ENCODE measurements around the gene PITHD1. TPM values are rescaled to one million over a fixed set of nuclear protein-coding genes. Genes with fewer than 3 reads are reported as not detected.

Gene PITHD1
- total RNA-seq, 3 donors from 2014 or later (not counting 1 experiment from before 2014, with no cell fraction given) = 73.2 to 84.1 (median 77.7) TPM

DNA sequence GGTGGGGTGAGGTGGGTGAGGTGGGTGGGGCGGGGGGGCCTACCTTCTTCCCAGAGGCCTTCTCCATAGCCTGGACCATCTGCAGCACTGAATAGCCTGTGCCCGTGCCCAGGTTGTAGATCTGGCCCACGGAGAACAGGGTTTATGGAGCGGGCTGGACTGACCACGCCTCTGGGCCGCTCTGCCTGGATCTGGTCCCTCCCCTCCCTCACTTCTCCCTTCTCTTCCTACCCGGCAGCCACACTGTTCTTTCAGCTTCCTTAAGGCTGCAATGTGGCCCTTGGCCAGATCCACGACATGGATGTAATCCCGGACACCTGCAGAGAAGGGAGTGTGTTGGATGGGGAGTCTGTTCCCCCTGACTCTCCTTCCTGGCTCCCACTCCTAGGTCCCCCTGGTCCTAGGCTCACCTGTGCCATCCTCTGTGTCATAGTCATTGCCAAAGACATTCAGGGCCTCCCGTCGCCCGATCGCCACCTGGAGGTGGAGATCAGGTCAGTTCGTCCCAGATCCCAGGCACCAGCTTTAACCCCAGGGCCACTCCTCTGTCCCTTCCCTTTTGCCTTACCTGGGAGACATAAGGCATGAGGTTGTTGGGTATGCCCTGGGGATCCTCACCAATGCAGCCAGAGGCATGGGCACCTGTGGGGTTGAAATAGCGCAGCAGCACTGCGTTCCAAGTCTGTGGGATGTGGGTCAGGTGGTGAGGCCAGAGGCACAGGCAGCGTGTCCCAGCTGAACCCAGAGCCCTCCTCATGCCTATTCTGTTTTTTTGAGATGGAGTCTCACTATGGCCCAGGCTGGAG lies 18.5 kb downstream of the PITHD1 start:
- WGBS (ENCODE audit: insufficient coverage) = 94% methylated on average over 13 of the region's 17 CpGs
- no peak for ATAC-seq
- no peaks in the 10 kb centered on the region for H3K36me3 Mint-ChIP-seq
- H3K9me3 ChIP-seq (ENCODE audit: control insufficient read depth, insufficient read depth, low read length) = no peaks in the 10 kb centered on the region
- peaks cover 46% of the 10 kb centered on the region for H3K4me1 ChIP-seq (ENCODE audit: control insufficient read depth, insufficient read depth, low read length)
- H3K36me3 ChIP-seq (ENCODE audit: control insufficient read depth, insufficient read depth, low read length) = peaks cover 28% of the 10 kb centered on the region
- peak overlapping the region in 1 of 2 donors; percentile 3 for H3K27ac Mint-ChIP-seq
- no peaks in the 10 kb centered on the region for H3K27me3 Mint-ChIP-seq (ENCODE audit: low read depth in 2 of 2)
- TF ChIP-seq, protein P1, sequence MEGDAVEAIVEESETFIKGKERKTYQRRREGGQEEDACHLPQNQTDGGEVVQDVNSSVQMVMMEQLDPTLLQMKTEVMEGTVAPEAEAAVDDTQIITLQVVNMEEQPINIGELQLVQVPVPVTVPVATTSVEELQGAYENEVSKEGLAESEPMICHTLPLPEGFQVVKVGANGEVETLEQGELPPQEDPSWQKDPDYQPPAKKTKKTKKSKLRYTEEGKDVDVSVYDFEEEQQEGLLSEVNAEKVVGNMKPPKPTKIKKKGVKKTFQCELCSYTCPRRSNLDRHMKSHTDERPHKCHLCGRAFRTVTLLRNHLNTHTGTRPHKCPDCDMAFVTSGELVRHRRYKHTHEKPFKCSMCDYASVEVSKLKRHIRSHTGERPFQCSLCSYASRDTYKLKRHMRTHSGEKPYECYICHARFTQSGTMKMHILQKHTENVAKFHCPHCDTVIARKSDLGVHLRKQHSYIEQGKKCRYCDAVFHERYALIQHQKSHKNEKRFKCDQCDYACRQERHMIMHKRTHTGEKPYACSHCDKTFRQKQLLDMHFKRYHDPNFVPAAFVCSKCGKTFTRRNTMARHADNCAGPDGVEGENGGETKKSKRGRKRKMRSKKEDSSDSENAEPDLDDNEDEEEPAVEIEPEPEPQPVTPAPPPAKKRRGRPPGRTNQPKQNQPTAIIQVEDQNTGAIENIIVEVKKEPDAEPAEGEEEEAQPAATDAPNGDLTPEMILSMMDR (IDR thresholded peaks at IDR 0.05) = no peak
- no peak overlapping the region for H3K4me3 ChIP-seq (ENCODE audit: low read length)
- peaks cover 20 to 53% of the 10 kb centered on the region in 2 donors for H3K4me1 Mint-ChIP-seq
- no peak overlapping the region for H3K4me3 Mint-ChIP-seq
- H3K9me3 Mint-ChIP-seq = no peaks in the 10 kb centered on the region
- H3K27me3 ChIP-seq (ENCODE audit: control insufficient read depth, insufficient read depth, low read length) = no peaks in the 10 kb centered on the region
- H3K27ac ChIP-seq (ENCODE audit: low read length) = no peak overlapping the region
- intact Hi-C loops (cut with micrococcal nuclease) = no loop called here
- no peak for DNase-seq

DNA sequence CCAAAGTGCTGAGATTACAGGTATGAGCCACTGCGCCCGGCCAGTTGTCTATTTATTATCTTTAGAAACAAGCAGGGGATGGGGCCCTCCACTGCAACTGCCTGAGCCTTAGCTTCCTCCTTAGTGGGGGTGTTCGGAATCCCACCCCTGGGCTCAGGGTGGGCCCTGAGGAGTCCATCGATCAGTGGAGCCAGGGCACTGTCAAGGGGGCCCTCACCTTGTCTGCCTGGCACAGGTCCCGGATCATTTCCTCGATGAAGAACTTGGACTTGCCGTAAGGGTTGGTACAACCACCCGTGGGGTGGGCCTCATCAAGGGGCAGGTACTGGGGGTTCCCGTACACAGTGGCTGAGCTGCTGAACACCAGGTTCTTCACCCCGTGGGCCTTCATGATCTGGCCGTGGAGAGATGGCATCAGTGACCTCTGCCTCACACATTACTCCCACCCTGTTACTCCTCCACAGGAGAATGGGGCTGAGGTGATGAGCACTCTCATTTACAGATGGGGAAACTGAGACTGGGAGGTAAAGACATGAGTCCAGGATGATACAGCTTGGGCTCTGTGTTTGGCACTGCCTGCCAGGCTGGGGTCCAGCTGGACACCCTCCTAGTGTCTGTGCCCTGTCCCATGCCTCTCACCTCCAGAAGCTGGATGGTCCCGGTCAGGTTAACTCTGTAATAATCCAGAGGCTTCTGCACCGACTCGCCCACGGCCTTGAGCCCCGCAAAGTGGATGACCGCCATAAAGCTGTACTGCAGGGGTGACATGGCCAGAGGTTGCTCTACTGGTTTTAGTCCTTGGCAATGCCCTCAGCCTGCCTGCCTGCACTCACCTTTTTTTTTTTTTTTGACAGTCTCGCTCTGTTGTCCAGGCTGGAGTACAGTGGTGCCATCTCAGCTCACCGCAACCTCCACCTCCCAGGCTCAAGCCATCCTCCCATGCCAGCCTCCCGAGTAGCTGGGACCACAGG lies 19.5 kb downstream of the PITHD1 start:
- Histone ChIP-seq H3K9me3 (ENCODE audit: control insufficient read depth, insufficient read depth, low read length) (no peaks in the 10 kb centered on the region), H3K27me3 (ENCODE audit: control insufficient read depth, insufficient read depth, low read length) (no peaks in the 10 kb centered on the region), H3K36me3 (ENCODE audit: control insufficient read depth, insufficient read depth, low read length) (peaks cover 27% of the 10 kb centered on the region), H3K4me3 (ENCODE audit: low read length) (no peak overlapping the region), H3K27ac (ENCODE audit: low read length) (no peak overlapping the region), H3K4me1 (ENCODE audit: control insufficient read depth, insufficient read depth, low read length) (peaks cover 38% of the 10 kb centered on the region)
- DNase-seq = no peak
- intact Hi-C loops (cut with micrococcal nuclease) = no loop called here
- TF ChIP-seq, protein P1 (IDR thresholded peaks at IDR 0.05) = no peak
- H3K36me3 Mint-ChIP-seq = no peaks in the 10 kb centered on the region
- 95% methylated on average over 16 of the region's 20 CpGs for WGBS (ENCODE audit: insufficient coverage)
- H3K9me3 Mint-ChIP-seq = no peaks in the 10 kb centered on the region
- ATAC-seq = no peak
- H3K4me3 Mint-ChIP-seq = no peak overlapping the region
- peak overlapping the region in 1 of 2 donors; percentile 92 for H3K27ac Mint-ChIP-seq
- peaks cover 16 to 44% of the 10 kb centered on the region in 2 donors for H3K4me1 Mint-ChIP-seq
- H3K27me3 Mint-ChIP-seq (ENCODE audit: low read depth in 2 of 2) = no peaks in the 10 kb centered on the region

DNA sequence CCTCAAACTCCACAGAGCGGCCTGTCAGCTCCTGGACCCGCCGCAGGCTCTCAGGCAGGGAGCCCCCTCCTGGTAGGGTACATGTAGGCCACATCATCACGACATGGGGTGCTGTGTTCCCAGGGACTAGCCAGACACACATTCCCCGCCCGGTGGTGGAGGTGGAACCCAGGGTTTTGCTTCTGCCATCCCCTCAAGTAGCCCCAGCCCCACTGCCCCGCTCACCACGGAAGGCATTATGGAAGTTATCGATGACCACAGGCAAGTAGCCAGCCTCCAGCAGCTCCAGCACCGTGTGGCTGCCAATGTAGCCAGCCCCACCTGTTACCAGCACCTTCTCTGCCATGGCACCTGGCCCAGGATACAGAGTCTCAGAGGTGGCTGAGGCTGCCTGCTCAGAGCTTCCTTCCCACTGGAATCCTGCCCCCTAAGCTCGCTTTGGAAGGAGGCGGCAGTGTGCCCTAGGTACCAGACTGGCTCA lies 20.5 kb downstream of the PITHD1 start:
- H3K27ac ChIP-seq (ENCODE audit: low read length) = peak overlapping the region; percentile 70
- no peak for DNase-seq
- H3K36me3 Mint-ChIP-seq = no peaks in the 10 kb centered on the region

More for the DNA sequence above, 20.5 kb downstream of the PITHD1 start:
- WGBS (ENCODE audit: insufficient coverage) = 96% methylated on average over 12 of the region's 12 CpGs
- no peak overlapping the region for H3K4me3 ChIP-seq (ENCODE audit: low read length)
- peaks cover 16 to 36% of the 10 kb centered on the region in 2 donors for H3K4me1 Mint-ChIP-seq
- H3K27me3 ChIP-seq (ENCODE audit: control insufficient read depth, insufficient read depth, low read length) = no peaks in the 10 kb centered on the region
- H3K4me1 ChIP-seq (ENCODE audit: control insufficient read depth, insufficient read depth, low read length) = peaks cover 30% of the 10 kb centered on the region
- H3K27ac Mint-ChIP-seq = peak overlapping the region; percentile 85 to 92
- intact Hi-C loops (cut with micrococcal nuclease) = no loop called here
- H3K36me3 ChIP-seq (ENCODE audit: control insufficient read depth, insufficient read depth, low read length) = peaks cover 20% of the 10 kb centered on the region
- TF ChIP-seq, protein P1 (IDR thresholded peaks at IDR 0.05) = no peak
- no peaks in the 10 kb centered on the region for H3K9me3 ChIP-seq (ENCODE audit: control insufficient read depth, insufficient read depth, low read length)
- H3K4me3 Mint-ChIP-seq = peak overlapping the region; percentile 94
- ATAC-seq = no peak
- H3K9me3 Mint-ChIP-seq = no peaks in the 10 kb centered on the region
- H3K27me3 Mint-ChIP-seq (ENCODE audit: low read depth in 2 of 2) = no peaks in the 10 kb centered on the region
